ENCODE measurements around the gene SGMS1.

SGMS1 gene

DNA sequence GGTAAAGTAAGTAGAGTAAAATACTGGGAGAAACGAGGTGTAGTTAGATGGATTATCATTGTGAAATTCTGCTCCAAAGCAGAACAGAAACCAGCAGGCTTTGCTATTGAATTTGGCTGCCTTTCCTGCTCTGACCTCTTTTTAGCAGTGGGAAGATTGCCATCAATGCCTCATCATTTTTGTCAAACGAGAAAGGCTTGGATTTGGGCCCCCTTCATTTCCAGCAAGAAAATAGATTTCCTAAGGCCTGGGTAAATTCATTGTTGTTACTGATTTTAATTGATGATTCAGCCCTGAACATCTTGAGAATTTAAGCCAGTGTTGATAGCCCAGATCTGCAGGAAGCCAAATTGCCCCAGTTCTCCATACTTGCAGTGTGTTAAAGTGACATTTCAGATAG, 337.2 kb downstream of the SGMS1 start:
- no peak for TF ChIP-seq ZFX (IDR thresholded peaks at IDR 0.05; ENCODE audit: borderline replicate concordance)
- TF ChIP-seq, protein P1, sequence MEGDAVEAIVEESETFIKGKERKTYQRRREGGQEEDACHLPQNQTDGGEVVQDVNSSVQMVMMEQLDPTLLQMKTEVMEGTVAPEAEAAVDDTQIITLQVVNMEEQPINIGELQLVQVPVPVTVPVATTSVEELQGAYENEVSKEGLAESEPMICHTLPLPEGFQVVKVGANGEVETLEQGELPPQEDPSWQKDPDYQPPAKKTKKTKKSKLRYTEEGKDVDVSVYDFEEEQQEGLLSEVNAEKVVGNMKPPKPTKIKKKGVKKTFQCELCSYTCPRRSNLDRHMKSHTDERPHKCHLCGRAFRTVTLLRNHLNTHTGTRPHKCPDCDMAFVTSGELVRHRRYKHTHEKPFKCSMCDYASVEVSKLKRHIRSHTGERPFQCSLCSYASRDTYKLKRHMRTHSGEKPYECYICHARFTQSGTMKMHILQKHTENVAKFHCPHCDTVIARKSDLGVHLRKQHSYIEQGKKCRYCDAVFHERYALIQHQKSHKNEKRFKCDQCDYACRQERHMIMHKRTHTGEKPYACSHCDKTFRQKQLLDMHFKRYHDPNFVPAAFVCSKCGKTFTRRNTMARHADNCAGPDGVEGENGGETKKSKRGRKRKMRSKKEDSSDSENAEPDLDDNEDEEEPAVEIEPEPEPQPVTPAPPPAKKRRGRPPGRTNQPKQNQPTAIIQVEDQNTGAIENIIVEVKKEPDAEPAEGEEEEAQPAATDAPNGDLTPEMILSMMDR (IDR thresholded peaks at IDR 0.05) = no peak
- H3K27ac ChIP-seq = no peak overlapping the region

DNA sequence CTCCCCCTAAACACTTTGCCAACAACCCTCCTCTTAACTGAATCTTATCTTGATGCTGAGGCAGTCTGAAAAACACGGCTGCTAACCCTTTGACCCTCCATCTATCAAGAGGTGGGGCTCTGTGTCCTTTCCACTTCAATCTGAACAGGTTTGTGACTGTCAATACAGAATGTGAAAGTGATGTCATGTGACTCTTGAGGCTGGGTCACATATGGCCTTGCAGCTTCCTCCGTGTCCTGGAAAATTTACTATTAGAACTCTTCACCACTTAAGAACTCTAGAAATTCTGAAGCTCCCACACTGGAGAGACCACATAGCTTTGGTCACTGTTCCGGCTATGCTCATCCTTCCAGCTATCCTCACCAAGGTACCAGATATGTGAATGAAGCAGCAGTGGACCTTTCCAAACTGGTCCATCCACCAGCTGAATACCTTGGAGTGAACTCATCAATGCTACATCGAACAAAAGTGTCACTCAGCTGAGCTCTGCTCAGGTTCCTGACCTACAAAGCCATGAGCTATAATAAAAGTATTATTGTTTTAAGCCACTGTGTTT, 341.7 kb downstream of the SGMS1 start:
- TF ChIP-seq, protein P1 (IDR thresholded peaks at IDR 0.05) = no peak
- TF ChIP-seq ZFX (IDR thresholded peaks at IDR 0.05; ENCODE audit: borderline replicate concordance) = no peak
- H3K27ac ChIP-seq = no peak overlapping the region

DNA sequence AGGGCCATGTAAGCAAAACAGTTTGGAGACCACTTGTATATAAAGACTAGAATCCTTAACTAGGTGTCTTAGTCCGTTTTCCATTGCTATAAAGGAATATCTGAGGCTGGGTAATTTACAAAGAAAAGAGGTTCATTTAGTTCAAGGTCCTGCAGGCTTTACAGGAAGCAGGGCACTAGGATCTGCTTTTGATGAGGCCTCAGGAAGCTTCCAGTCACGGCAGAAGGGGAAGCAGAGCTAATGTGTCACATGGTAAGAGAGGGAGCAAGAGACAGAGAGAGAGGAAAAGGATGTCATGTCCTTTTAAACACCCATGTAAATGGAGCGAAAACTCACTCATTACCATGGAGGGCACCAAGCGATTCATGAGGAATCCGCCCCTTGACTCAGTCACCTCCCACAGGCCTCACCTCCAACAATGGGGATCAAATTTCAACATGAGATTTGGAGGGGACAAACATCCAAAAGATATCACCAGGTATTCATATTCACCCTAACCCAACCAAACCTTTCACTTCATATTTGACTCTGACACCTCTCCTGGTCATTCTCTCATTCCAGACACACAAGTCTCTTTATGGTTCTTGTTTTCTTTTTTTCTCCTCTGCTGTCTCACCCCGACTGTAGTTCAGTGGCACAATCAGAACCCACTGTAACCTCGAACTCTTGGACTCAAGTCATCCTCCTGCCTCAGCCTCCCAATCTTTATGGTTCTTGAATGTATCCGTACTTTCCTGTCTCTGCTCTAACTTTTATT, 342.4 kb downstream of the SGMS1 start:
- TF ChIP-seq, protein P1 (IDR thresholded peaks at IDR 0.05) = no peak
- no peak for TF ChIP-seq ZFX (IDR thresholded peaks at IDR 0.05; ENCODE audit: borderline replicate concordance)
- no peak overlapping the region for H3K27ac ChIP-seq

DNA sequence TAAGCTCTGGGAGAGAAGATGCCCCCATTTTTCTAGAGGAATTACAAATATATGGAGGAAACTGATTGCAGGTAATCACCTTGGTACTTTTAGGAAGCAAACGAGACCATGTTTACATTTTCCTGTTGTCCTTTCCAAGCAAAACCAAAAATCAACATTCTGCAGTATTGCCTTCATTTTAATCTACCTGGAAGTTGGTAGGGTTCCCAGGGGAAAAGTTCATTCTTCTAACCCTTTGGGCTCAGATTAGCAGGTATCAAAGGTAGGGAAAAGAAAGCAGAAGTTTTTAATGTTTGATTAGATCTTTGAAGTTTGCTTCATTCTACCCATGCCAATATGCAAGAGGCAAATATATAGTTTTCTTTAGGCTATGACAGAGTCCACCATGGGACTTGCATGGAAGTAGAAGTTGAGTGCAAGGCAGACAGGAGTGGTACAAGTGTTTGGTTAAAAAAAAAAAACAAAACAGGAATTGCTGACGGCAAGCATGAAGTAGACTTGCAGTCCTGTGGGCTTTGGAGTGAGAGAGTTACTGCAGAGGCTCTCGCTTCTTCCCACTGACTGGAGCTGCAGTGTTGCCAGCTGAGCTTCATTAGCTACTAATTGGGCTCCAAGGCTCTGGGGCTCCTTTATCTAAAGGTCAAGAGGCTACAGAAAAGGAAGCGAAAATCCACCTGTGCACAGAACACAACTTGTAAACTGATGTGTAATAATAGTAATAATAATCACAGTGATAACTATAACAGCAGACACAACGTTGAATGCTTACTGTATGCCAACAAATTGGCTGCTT, 343.5 kb downstream of the SGMS1 start:
- no peak for TF ChIP-seq ZFX (IDR thresholded peaks at IDR 0.05; ENCODE audit: borderline replicate concordance)
- TF ChIP-seq, protein P1 (IDR thresholded peaks at IDR 0.05) = no peak
- no peak overlapping the region for H3K27ac ChIP-seq

DNA sequence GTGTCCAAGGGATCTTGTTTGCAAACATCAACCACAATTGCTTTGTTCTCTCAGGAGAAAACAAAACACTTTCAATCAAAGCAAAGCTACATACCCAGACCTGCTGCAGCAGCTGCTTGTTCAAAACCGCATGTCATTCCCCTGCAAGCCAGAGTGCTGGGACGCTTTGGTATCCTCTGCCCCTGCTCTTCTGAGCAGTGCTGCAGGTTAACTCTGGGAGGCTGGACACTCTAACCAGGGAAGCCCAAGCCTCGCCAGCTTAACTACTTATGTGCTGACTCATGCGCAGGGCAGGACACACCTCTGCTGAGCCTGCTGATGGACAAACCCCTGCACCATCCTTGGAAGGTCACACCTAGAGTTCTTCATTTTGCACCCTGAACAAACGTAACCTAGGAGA, 344.3 kb downstream of the SGMS1 start:
- H3K27ac ChIP-seq = no peak overlapping the region
- TF ChIP-seq ZFX (IDR thresholded peaks at IDR 0.05; ENCODE audit: borderline replicate concordance) = no peak
- TF ChIP-seq, protein P1 (IDR thresholded peaks at IDR 0.05) = no peak

DNA sequence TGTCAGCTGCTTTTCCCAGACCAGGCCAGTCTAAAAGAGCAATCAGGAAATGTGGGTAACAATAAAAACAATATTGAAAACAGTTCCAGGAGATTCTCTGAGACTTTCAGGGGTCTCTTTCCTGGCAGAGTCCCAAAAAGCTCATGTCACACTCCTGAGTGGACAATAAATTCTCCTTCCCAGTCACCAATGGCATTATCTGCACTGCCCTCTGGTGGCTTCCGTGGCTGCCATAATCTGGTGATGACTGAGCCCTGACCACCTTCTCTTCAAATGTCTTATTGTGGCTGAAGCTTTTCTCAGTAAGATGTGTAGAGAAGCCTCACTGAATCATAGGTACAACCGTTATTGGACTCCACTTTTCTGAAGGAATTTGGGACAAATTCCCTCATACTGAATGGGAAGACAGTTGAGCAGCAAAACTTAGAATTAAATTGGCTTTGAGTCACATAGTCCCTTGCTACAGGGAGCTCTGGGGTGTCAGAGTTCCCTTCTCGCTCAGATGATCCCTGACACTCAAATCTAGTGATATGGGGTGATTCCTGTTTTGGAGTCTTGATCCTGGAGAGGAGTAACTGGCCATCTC, 348.0 kb downstream of the SGMS1 start:
- no peak for TF ChIP-seq ZFX (IDR thresholded peaks at IDR 0.05; ENCODE audit: borderline replicate concordance)
- TF ChIP-seq, protein P1 (IDR thresholded peaks at IDR 0.05) = peak; percentile 80
- no peak overlapping the region for H3K27ac ChIP-seq
